ENCODE data around the gene INTS11. TPM values are rescaled to one million over a fixed set of nuclear protein-coding genes. Genes with fewer than 3 reads are reported as not detected.
A peak's percentile ranks its signal among the peaks of the same experiment; 100 is the strongest.
"Not testable (repeated sequence)": the region's sequence is repeated elsewhere in the genome, so short reads cannot be mapped to it uniquely, and the experiment has no call there.

INTS11 gene
- total RNA-seq, 1 donor from 2014 or later, result 66.3 TPM

- no peak for TF ChIP-seq CTCF (IDR thresholded peaks at IDR 0.05; ENCODE audit: insufficient read depth, low read length, severe bottlenecking)
- H3K4me3 ChIP-seq (ENCODE audit: low read depth, low read length), result no peak overlapping the region
- H3K27me3 ChIP-seq (ENCODE audit: control insufficient read depth, insufficient read depth, low read length), result no peaks in the 10 kb centered on the region
- DNase-seq (ENCODE audit: low read depth) (peak; percentile 92), FAIRE-seq (no peak)
- H3K36me3 ChIP-seq (ENCODE audit: control insufficient read depth, insufficient read depth, low read length), result peaks cover 32% of the 10 kb centered on the region
These were observed 6.3 kb downstream of the INTS11 start for GRCh38 chr1:1318131-1318652.

- no peaks in the 10 kb centered on the region for H3K27me3 ChIP-seq (ENCODE audit: control insufficient read depth, insufficient read depth, low read length)
- no peak for DNase-seq (ENCODE audit: low read depth)
- TF ChIP-seq CTCF (IDR thresholded peaks at IDR 0.05; ENCODE audit: insufficient read depth, low read length, severe bottlenecking), result no peak
- H3K36me3 ChIP-seq (ENCODE audit: control insufficient read depth, insufficient read depth, low read length), result peaks cover 37% of the 10 kb centered on the region
- H3K4me3 ChIP-seq (ENCODE audit: low read depth, low read length), result no peak overlapping the region
- FAIRE-seq, result no peak
These were observed 7.0 kb downstream of the INTS11 start for GRCh38 chr1:1317420-1317819.

DNA sequence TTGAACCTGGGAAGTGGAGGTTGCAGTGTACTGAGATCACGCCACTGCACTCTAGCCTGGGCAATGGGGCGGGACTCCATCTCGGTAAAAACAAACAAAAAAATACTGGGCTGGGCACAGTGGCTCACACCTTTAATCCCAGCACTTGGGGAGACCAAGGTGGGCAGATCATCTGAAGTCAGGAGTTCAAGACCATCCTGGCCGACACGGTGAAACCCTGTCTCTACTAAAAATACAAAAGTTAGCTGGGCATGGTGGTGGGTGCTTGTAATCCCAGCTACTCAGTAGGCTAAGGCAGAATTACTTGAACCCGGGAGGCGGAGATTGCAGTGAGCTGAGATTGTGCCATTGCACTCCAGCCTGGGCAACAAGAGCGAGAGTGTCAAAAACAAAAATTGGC, 8.3 kb downstream of the INTS11 start:
- not testable (repeated sequence) for DNase-seq (ENCODE audit: low read depth); H3K4me3 ChIP-seq (ENCODE audit: low read depth, low read length); FAIRE-seq; H3K27me3 ChIP-seq (ENCODE audit: control insufficient read depth, insufficient read depth, low read length)
- peaks cover 37% of the 10 kb centered on the region for H3K36me3 ChIP-seq (ENCODE audit: control insufficient read depth, insufficient read depth, low read length)

DNA sequence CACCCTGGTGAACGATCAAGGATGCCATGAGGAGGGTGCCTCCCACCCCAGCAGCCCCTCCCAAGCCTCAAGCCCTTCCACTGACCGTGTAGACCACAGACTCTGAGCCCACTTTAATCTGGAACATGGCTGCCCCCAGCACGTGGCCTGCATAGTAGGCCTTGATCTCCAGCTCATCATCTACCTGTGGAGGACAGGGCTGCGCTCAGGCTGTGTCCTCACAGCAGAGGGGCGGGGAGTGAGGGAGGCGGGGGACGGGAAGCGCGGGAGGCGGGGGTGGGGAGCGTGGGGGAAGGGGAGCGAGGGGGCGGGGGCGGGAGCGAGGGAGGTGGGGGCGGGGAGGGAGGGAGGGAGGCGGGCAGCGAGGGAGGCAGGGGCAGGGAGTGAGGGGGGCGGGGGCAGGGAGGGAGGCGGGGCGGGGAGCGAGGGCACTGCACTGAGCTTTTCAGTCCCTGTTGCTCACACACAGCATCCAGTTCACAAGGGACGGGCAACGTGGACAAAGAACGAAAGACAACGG, 9.0 kb downstream of the INTS11 start:
- Histone ChIP-seq H3K27me3 (ENCODE audit: control insufficient read depth, insufficient read depth, low read length) (no peaks in the 10 kb centered on the region), H3K36me3 (ENCODE audit: control insufficient read depth, insufficient read depth, low read length) (peaks cover 41% of the 10 kb centered on the region), H3K4me3 (ENCODE audit: low read depth, low read length) (no peak overlapping the region)
- no peak for TF ChIP-seq CTCF (IDR thresholded peaks at IDR 0.05; ENCODE audit: insufficient read depth, low read length, severe bottlenecking)
- FAIRE-seq, result no peak
- no peak for DNase-seq (ENCODE audit: low read depth)

GRCh38 chr1:1314678-1315335, 9.7 kb downstream of the INTS11 start:
- peaks cover 39% of the 10 kb centered on the region for H3K36me3 ChIP-seq (ENCODE audit: control insufficient read depth, insufficient read depth, low read length)
- no peaks in the 10 kb centered on the region for H3K27me3 ChIP-seq (ENCODE audit: control insufficient read depth, insufficient read depth, low read length)
- DNase-seq (ENCODE audit: low read depth), result no peak
- FAIRE-seq, result no peak
- H3K4me3 ChIP-seq (ENCODE audit: low read depth, low read length), result no peak overlapping the region
- TF ChIP-seq CTCF (IDR thresholded peaks at IDR 0.05; ENCODE audit: insufficient read depth, low read length, severe bottlenecking), result no peak

GRCh38 chr1:1314237-1314586, 10.2 kb downstream of the INTS11 start:
- Histone ChIP-seq H3K36me3 (ENCODE audit: control insufficient read depth, insufficient read depth, low read length) (peaks cover 35% of the 10 kb centered on the region), H3K27me3 (ENCODE audit: control insufficient read depth, insufficient read depth, low read length) (no peaks in the 10 kb centered on the region), H3K4me3 (ENCODE audit: low read depth, low read length) (no peak overlapping the region)
- no peak for TF ChIP-seq CTCF (IDR thresholded peaks at IDR 0.05; ENCODE audit: insufficient read depth, low read length, severe bottlenecking)
- no peak for DNase-seq (ENCODE audit: low read depth)
- FAIRE-seq, result no peak
